HG02763 (cell line): ENCODE results near the gene AHSG.

Source experiments
- ATAC-seq: cut with Tn5 transposase; IDR thresholded peaks from one replicate; pipeline ENCODE4 v1.9.1; 2021; ENCODE audit warnings: mild to moderate bottlenecking, moderate library complexity; ENCODE audit not compliant: unreplicated experiment

The AHSG gene

GRCh38 chr3:186637686-186638085 is 24.8 kb downstream of the AHSG start:
- no peak for ATAC-seq

GRCh38 chr3:186638259-186638658 is 25.4 kb downstream of the AHSG start:
- ATAC-seq: no peak

- no peak for ATAC-seq
These were observed 27.1 kb downstream of the AHSG start, which contains the start of gene FETUB for GRCh38 chr3:186639778-186640472. TSS of gene FETUB (plus strand) at chr3:186640399. CDS start at chr3:186640461, 62 bp downstream.

GRCh38 chr3:186640473-186640818 is 27.6 kb downstream of the AHSG start:
- no peak for ATAC-seq

- ATAC-seq: no peak
These were observed 28.1 kb downstream of the AHSG start for GRCh38 chr3:186640929-186641328.

- ATAC-seq: no peak
These were observed 29.2 kb downstream of the AHSG start for GRCh38 chr3:186642014-186642413.

GRCh38 chr3:186643493-186643892 is 30.6 kb downstream of the AHSG start:
- no peak for ATAC-seq

- ATAC-seq: no peak
These were observed 31.8 kb downstream of the AHSG start for GRCh38 chr3:186644683-186645082.

GRCh38 chr3:186646106-186646505 is 33.2 kb downstream of the AHSG start:
- no peak for ATAC-seq

- no peak for ATAC-seq
These were observed 34.0 kb downstream of the AHSG start for GRCh38 chr3:186646841-186647240.

GRCh38 chr3:186648851-186649250 is 36.0 kb downstream of the AHSG start:
- no peak for ATAC-seq

- ATAC-seq: no peak
These were observed 38.9 kb downstream of the AHSG start for GRCh38 chr3:186651678-186652215.

GRCh38 chr3:186653080-186653707 is 40.3 kb downstream of the AHSG start:
- ATAC-seq: peak; percentile 87

- ATAC-seq: no peak
These were observed 41.1 kb downstream of the AHSG start for GRCh38 chr3:186653984-186654383.

- ATAC-seq: no peak
These were observed 50.7 kb downstream of the AHSG start for GRCh38 chr3:186663361-186664118.

GRCh38 chr3:186664119-186664495 is 51.2 kb downstream of the AHSG start:
- ATAC-seq: no peak

- ATAC-seq: no peak
These were observed 51.6 kb downstream of the AHSG start for GRCh38 chr3:186664506-186664905.

GRCh38 chr3:186665625-186666188 is 52.8 kb downstream of the AHSG start, which contains the start of gene HRG:
TSS of gene HRG (plus strand) at chr3:186666014. CDS start at chr3:186666032, 18 bp downstream.
- ATAC-seq: no peak

- ATAC-seq: no peak
These were observed 55.6 kb downstream of the AHSG start for GRCh38 chr3:186668426-186668825.

GRCh38 chr3:186669378-186670084 is 56.7 kb downstream of the AHSG start:
- no peak for ATAC-seq

- no peak for ATAC-seq
These were observed 57.3 kb downstream of the AHSG start for GRCh38 chr3:186670155-186670554.
